Measurements from ENCODE around the gene TEX261.

GRCh38 chr2:70991742-70992141 is 2.9 kb downstream of the TEX261 start:
- TF ChIP-seq, protein P1, sequence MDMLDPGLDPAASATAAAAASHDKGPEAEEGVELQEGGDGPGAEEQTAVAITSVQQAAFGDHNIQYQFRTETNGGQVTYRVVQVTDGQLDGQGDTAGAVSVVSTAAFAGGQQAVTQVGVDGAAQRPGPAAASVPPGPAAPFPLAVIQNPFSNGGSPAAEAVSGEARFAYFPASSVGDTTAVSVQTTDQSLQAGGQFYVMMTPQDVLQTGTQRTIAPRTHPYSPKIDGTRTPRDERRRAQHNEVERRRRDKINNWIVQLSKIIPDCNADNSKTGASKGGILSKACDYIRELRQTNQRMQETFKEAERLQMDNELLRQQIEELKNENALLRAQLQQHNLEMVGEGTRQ (IDR thresholded peaks at IDR 0.05; ENCODE audit: borderline replicate concordance, low read depth, low read length): no peak
- no peak for TF ChIP-seq CTCF (IDR thresholded peaks at IDR 0.05)
- TF ChIP-seq TAF1 (IDR thresholded peaks at IDR 0.05; ENCODE audit: borderline replicate concordance, low read depth, low read length): no peak
